T-helper 17 cell (primary cell): ENCODE measurements around the gene C6orf120. TPM values are rescaled to one million over a fixed set of nuclear protein-coding genes. Genes with fewer than 3 reads are reported as not detected.

Source experiments
- ATAC-seq: fragments of 150-1000 bp; cut with Tn5 transposase; 2 replicates; pipeline ENCODE4 v1.10.0; 2021; ENCODE audit warnings: mild to moderate bottlenecking, moderate library complexity
- DNase-seq, 3 donors: peaks; one replicate each; pipeline versions ENCODE4 v3.0.0 to v3.0.0-alpha.2; 2020 to 2021
- H3K9me3 ChIP-seq: one replicate; pipeline ENCODE4 v1.7.0; 2013; ENCODE audit warnings: low read length, mild to moderate bottlenecking; ENCODE audit not compliant: control insufficient read depth, poor library complexity, severe bottlenecking
- H3K27ac Mint-ChIP-seq: one replicate; pipeline ENCODE4 v1.8.0; 2022; ENCODE audit warnings: mild to moderate bottlenecking, moderate library complexity, mixed read lengths
- H3K27me3 Mint-ChIP-seq: one replicate; pipeline ENCODE4 v1.8.0; 2022; ENCODE audit warnings: mixed read lengths
- H3K36me3 Mint-ChIP-seq: one replicate; pipeline ENCODE4 v1.8.0; 2022; ENCODE audit warnings: low read depth, mixed read lengths
- H3K4me1 Mint-ChIP-seq: one replicate; pipeline ENCODE4 v1.8.0; 2022; ENCODE audit warnings: mild to moderate bottlenecking, mixed read lengths
- H3K4me3 Mint-ChIP-seq: one replicate; pipeline ENCODE4 v1.8.0; 2022; ENCODE audit warnings: mild to moderate bottlenecking, moderate library complexity, mixed read lengths
- total RNA-seq, 4 donors: library from RNA in 2 of 4; stranded (reverse) in 2 of 4; gene quantifications; one replicate each; pipeline ENCODE4 v1.2.3 and lab custom pipeline; 2022 to 2026

C6orf120 gene
- total RNA-seq, 2 donors from 2014 or later = 16.3 to 17.8 TPM

DNA sequence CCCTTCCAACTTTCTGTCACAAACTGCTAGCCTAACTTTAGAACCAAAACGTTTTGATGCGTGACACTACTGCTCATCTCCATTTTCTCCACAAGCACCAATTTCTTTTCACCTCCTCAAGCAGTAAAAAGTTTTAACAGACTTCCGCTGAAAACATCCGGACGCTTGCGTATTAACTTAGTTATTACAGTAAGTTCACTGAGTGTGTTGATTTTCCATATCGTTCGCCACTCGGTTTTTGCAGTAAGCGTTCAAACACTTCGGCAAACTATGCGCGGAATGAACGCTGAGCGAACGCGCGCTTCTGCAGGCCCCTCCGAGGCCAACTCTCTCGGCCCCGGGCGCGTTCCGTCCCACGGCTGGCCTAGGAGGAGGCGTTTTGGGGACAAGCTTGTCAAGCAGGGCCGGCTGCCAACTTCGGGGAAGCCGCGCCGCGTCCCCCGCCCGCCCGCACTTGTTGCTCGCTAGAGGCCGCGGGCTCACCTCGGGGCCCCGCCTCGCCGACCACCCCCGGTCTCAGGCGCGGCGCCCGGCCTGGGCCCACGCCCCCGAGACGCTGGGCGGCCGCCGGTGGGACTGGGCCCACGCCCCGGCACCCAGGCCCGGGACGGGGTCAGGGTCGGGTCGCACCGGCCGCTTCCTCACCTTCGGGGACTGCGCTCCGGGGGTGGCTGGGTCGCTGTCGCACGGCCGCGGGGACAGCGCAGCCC, 21.4 kb downstream of the C6orf120 start:
- H3K36me3 Mint-ChIP-seq = peaks cover 3% of the 10 kb centered on the region
- H3K27ac Mint-ChIP-seq = peak overlapping the region; percentile 99
- H3K4me3 Mint-ChIP-seq = peak overlapping the region; percentile 98
- H3K9me3 ChIP-seq = no peaks in the 10 kb centered on the region
- peaks cover 33% of the 10 kb centered on the region for H3K4me1 Mint-ChIP-seq
- DNase-seq (peak; percentile 54 to 58 (median 58)), ATAC-seq (peak; percentile 48)
- H3K27me3 Mint-ChIP-seq = no peaks in the 10 kb centered on the region

DNA sequence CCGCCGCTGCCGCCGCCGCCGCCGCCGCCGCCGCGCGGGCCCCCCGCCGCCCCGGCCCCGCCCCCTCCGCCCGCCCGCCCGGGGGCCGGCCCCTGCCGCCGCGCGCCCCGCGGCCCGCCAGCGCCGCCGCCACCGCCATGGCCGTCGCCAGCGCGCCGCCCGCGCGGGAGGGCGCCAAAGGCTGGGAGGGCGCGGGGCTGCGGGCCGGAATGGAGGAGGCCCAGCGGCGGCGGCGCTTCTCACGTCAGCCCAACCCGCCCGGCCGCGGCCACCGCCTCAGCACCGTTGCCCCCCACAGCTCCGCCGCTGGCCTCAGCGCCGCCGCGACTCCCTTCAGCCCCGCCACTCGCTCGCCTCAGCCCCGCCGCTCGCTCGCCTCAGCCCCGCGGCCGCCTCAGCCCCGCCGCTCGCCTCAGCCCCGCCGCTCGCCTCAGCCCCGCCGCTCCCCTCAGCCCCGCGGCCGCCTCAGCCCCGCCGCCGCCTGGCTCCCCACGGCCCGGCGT, 22.1 kb downstream of the C6orf120 start:
- H3K9me3 ChIP-seq = no peaks in the 10 kb centered on the region
- peak; percentile 33 to 61 (median 46) for DNase-seq
- Mint-ChIP-seq H3K4me3 (peak overlapping the region; percentile 86), H3K4me1 (peaks cover 32% of the 10 kb centered on the region), H3K27me3 (no peaks in the 10 kb centered on the region), H3K36me3 (peaks cover 3% of the 10 kb centered on the region), H3K27ac (no peak overlapping the region)
- peak; percentile 59 for ATAC-seq

GRCh38 chr6:169724494-169725124, 22.7 kb downstream of the C6orf120 start, which contains the start of gene PHF10:
Gene PHF10, minus strand, starts transcription at chr6:169724500. Its CDS starts 569 bp downstream, at chr6:169723931.
- Mint-ChIP-seq H3K27me3 (no peaks in the 10 kb centered on the region), H3K4me3 (peak within 1 kb of the TSS; percentile 98), H3K36me3 (peaks cover 3% of the 10 kb centered on the region), H3K27ac (peak within 1 kb of the TSS; percentile 99), H3K4me1 (peaks cover 26% of the 10 kb centered on the region)
- peak; percentile 39 to 71 (median 70) for DNase-seq
- ATAC-seq = peak; percentile 58
- no peaks in the 10 kb centered on the region for H3K9me3 ChIP-seq

- Mint-ChIP-seq H3K36me3 (peaks cover 3% of the 10 kb centered on the region), H3K27ac (peak overlapping the region; percentile 79), H3K4me1 (peaks cover 20% of the 10 kb centered on the region), H3K4me3 (peak overlapping the region; percentile 86), H3K27me3 (no peaks in the 10 kb centered on the region)
- DNase-seq (no peak), ATAC-seq (no peak)
- H3K9me3 ChIP-seq = no peaks in the 10 kb centered on the region
Measured at GRCh38 chr6:169725125-169726048, 23.5 kb downstream of the C6orf120 start.

- H3K4me3 Mint-ChIP-seq = peak overlapping the region; percentile 86
- no peaks in the 10 kb centered on the region for H3K9me3 ChIP-seq
- DNase-seq (no peak), ATAC-seq (no peak)
- peaks cover 3% of the 10 kb centered on the region for H3K36me3 Mint-ChIP-seq
- peak overlapping the region; percentile 79 for H3K27ac Mint-ChIP-seq
- peaks cover 18% of the 10 kb centered on the region for H3K4me1 Mint-ChIP-seq
- H3K27me3 Mint-ChIP-seq = no peaks in the 10 kb centered on the region
Measured at GRCh38 chr6:169726049-169726400, 24.1 kb downstream of the C6orf120 start.

- no peak for ATAC-seq
- no peak overlapping the region for H3K4me3 Mint-ChIP-seq
- no peak for DNase-seq
- peak overlapping the region; percentile 79 for H3K27ac Mint-ChIP-seq
- no peaks in the 10 kb centered on the region for H3K9me3 ChIP-seq
- no peaks in the 10 kb centered on the region for H3K27me3 Mint-ChIP-seq
- H3K36me3 Mint-ChIP-seq = peaks cover 3% of the 10 kb centered on the region
- H3K4me1 Mint-ChIP-seq = peaks cover 14% of the 10 kb centered on the region
Measured at GRCh38 chr6:169726963-169727362, 25.0 kb downstream of the C6orf120 start.

DNA sequence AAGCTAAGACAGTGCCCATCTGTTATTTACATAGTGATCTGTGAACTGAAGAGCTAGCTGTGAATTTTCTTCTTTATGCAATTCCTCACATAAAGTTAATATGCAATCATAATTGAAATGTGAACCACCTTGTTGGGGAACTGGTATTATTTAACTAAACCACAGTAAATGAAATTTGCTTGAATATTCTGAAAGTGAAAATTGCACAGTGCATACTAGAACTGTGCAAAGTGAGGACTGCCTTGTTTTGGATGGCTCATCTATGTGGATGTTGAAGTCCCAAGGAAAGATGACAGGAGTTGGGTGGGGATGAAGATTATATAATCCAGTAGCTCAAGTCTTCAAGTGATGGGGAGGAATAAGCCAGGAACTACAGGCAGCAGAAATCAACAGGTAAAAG, 28.0 kb downstream of the C6orf120 start:
- Mint-ChIP-seq H3K27ac (peak overlapping the region; percentile 16), H3K4me3 (no peak overlapping the region), H3K4me1 (peaks cover 8% of the 10 kb centered on the region), H3K36me3 (no peaks in the 10 kb centered on the region), H3K27me3 (no peaks in the 10 kb centered on the region)
- ATAC-seq (no peak), DNase-seq (no peak)
- no peaks in the 10 kb centered on the region for H3K9me3 ChIP-seq

- no peak for DNase-seq
- ATAC-seq = no peak
- H3K9me3 ChIP-seq = no peaks in the 10 kb centered on the region
- H3K27ac Mint-ChIP-seq = no peak overlapping the region
- no peak overlapping the region for H3K4me3 Mint-ChIP-seq
- H3K4me1 Mint-ChIP-seq = peaks cover 2% of the 10 kb centered on the region
- peaks cover 3% of the 10 kb centered on the region for H3K36me3 Mint-ChIP-seq
- peaks cover 21% of the 10 kb centered on the region for H3K27me3 Mint-ChIP-seq
Measured at GRCh38 chr6:169738204-169738975, 36.5 kb downstream of the C6orf120 start.

- peaks cover 2% of the 10 kb centered on the region for H3K4me1 Mint-ChIP-seq
- peaks cover 21% of the 10 kb centered on the region for H3K27me3 Mint-ChIP-seq
- ATAC-seq (no peak), DNase-seq (no peak)
- H3K36me3 Mint-ChIP-seq = peaks cover 3% of the 10 kb centered on the region
- no peak overlapping the region for H3K27ac Mint-ChIP-seq
- no peaks in the 10 kb centered on the region for H3K9me3 ChIP-seq
- no peak overlapping the region for H3K4me3 Mint-ChIP-seq
Measured at GRCh38 chr6:169738976-169739529, 37.1 kb downstream of the C6orf120 start.

- peaks cover 3% of the 10 kb centered on the region for H3K36me3 Mint-ChIP-seq
- no peaks in the 10 kb centered on the region for H3K9me3 ChIP-seq
- ATAC-seq (no peak), DNase-seq (no peak)
- peaks cover 15% of the 10 kb centered on the region for H3K27me3 Mint-ChIP-seq
- H3K27ac Mint-ChIP-seq = no peak overlapping the region
- H3K4me1 Mint-ChIP-seq = peaks cover 2% of the 10 kb centered on the region
- no peak overlapping the region for H3K4me3 Mint-ChIP-seq
Measured at GRCh38 chr6:169741344-169741743, 39.4 kb downstream of the C6orf120 start.

DNA sequence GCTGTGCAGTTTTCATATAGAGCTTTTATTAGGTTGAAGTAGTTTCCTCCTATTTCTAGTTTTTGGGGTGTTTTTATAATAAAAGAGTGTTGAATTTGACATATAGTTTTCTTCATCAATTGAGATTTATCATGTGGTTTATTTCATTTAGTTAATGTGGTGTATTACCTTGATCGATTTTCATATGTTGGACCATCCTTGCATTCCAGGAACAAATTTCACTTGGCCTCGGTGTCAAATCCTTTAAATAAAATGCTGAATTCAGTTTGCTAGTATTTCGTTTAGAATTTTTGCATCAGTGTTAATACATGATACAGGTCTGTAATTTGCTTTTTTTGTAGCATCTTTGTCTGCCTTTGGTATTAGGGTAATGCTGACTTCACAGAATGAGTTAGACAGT, 43.5 kb downstream of the C6orf120 start:
- Mint-ChIP-seq H3K4me1 (peaks cover 7% of the 10 kb centered on the region), H3K36me3 (peaks cover 3% of the 10 kb centered on the region), H3K27ac (no peak overlapping the region), H3K27me3 (no peaks in the 10 kb centered on the region), H3K4me3 (no peak overlapping the region)
- ATAC-seq (no peak), DNase-seq (no peak)
- no peaks in the 10 kb centered on the region for H3K9me3 ChIP-seq

GRCh38 chr6:169746556-169746955, 44.6 kb downstream of the C6orf120 start:
- H3K27ac Mint-ChIP-seq = no peak overlapping the region
- H3K9me3 ChIP-seq = no peaks in the 10 kb centered on the region
- no peak overlapping the region for H3K4me3 Mint-ChIP-seq
- no peaks in the 10 kb centered on the region for H3K27me3 Mint-ChIP-seq
- ATAC-seq (no peak), DNase-seq (no peak)
- peaks cover 5% of the 10 kb centered on the region for H3K36me3 Mint-ChIP-seq
- peaks cover 15% of the 10 kb centered on the region for H3K4me1 Mint-ChIP-seq
